ENCODE measurements around the gene SCYGR7. TPM values are rescaled to one million over a fixed set of nuclear protein-coding genes. Genes with fewer than 3 reads are reported as not detected.

SCYGR7 gene
- total and polyA plus RNA-seq, 2 of the 13 experiments (the other 11 are each of a cell fraction or from before 2014, with no cell fraction given): not detected

DNA sequence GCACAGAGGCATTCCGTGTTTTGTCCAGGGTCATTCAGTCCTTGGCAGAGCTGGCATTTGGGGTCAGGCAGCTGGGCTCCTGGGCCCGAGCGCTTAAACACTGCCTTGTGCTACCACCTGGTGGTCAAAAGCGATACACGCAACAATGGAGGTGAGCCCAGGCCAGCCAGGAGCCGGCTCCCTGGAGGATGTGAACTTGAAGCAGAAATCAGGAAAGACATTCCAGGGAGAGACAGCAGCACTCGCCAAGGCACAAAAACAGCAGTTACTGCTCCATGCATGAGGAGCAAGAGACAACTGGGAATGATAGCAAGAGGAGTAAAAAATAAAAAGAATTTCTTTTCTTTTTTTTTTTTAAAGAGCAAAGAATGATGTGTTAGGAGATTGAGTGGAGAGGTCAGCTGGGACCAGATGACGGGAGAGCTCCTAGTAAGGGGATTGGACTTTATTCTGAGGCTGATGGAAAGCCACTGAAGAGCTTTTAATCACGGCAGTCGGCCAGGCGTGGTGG lies 38.3 kb downstream of the SCYGR7 start:
- BruUV-seq (replicated peaks): no TSS peak
- Histone ChIP-seq H3K79me2 (ENCODE audit: insufficient read depth, low read length) (no peaks in the 10 kb centered on the region), H3K27ac (ENCODE audit: extremely low read length, insufficient read depth, low read length) (no peak overlapping the region), H3K27me3 (ENCODE audit: control insufficient read depth in 1 of 2, insufficient read depth in 2 of 2, low read length in 2 of 2) (no peaks in the 10 kb centered on the region), H2AFZ (ENCODE audit: low read length) (peak overlapping the region; percentile 64), H3K4me3 (replicated peaks in 1 of 3; ENCODE audit: insufficient read depth in 1 of 3, low read depth in 2 of 3, low read length in 3 of 3) (peak overlapping the region in 1 of 3 experiments; percentile 8; a peak in 1 of 6 replicates), H3K9me3 (ENCODE audit: low read length) (no peaks in the 10 kb centered on the region), H3K36me3 (replicated peaks in 1 of 2; ENCODE audit: control insufficient read depth in 1 of 2, insufficient read depth in 2 of 2, low read length in 2 of 2) (no peaks in the 10 kb centered on the region), H3K9ac (ENCODE audit: insufficient read depth, low read depth, low read length) (no peak overlapping the region), H3K4me1 (ENCODE audit: insufficient read depth, low read length) (peaks cover 56% of the 10 kb centered on the region), H4K20me1 (ENCODE audit: insufficient read depth, low read length) (no peaks in the 10 kb centered on the region), H3K4me2 (ENCODE audit: low read depth, low read length) (peak overlapping the region; percentile 53)
- ChIA-PET CTCF (ENCODE audit: low intra/inter-chr PET ratio, low total read pairs) (interaction anchor here (0.7 to 2.1 kb wide), 8 partner anchors 19 to 637 kb away, joined by 4 to 29 read pairs (median 6); partner anchors contain the start of gene AGFG1), POLR2A (interaction anchor here (0.8 to 1.7 kb wide), 6 partner anchors 47 to 361 kb away, joined by 3 to 6 read pairs (median 4); partner anchors contain the start of gene CCL20)
- in situ Hi-C loops (cut with HindIII; ENCODE audit: extremely low pct_ligation_motif_present, low pct_unique_long_range_greater_than_20kb): loop anchor here (5.0 to 10.0 kb wide), 5 partner anchors 96 to 632 kb away; partner anchors contain the start of gene AGFG1
- FAIRE-seq (peak; percentile 37), DNase-seq (ENCODE audit: low spot score) (peak; percentile 83), ATAC-seq (peak; percentile 98)
- intact Hi-C loops (cut with micrococcal nuclease; ENCODE audit: unreplicated experiment): loop anchor here (1.0 to 10.0 kb wide), 7 partner anchors 19 to 636 kb away; partner anchors contain the start of gene AGFG1
- 12% methylated on average over 11 of the region's 11 CpGs for WGBS (ENCODE audit: low lambda C conversion rate)
- TF ChIP-seq MBNL3 (CRISPR knock-in tag; conservative IDR thresholded peaks at IDR 0.05) (no peak), EED (CRISPR knock-in tag; IDR thresholded peaks at IDR 0.05) (no peak), ZNF232 (CRISPR knock-in tag; IDR thresholded peaks at IDR 0.05; ENCODE audit: borderline replicate concordance) (peak; percentile 64; the same call in 1 of the 2 replicates), ZNF816 (CRISPR knock-in tag; IDR thresholded peaks at IDR 0.05; ENCODE audit: borderline replicate concordance) (0 out of 2 replicates have a peak, but pooled peaks have one; percentile 38), HDAC6 (IDR thresholded peaks at IDR 0.05; ENCODE audit: low read depth, low read length) (no peak), SRSF9 (IDR thresholded peaks at IDR 0.05; ENCODE audit: borderline replicate concordance, insufficient read depth, low read depth, low read length, poor library complexity, severe bottlenecking) (no peak), ZNF556 (CRISPR knock-in tag; IDR thresholded peaks at IDR 0.05; ENCODE audit: borderline replicate concordance) (peak; percentile 51; the same call in 1 of the 2 replicates), BHLHE40 (IDR thresholded peaks at IDR 0.05; ENCODE audit: low read length) (no peak)
- TF ChIP-seq, protein P1, sequence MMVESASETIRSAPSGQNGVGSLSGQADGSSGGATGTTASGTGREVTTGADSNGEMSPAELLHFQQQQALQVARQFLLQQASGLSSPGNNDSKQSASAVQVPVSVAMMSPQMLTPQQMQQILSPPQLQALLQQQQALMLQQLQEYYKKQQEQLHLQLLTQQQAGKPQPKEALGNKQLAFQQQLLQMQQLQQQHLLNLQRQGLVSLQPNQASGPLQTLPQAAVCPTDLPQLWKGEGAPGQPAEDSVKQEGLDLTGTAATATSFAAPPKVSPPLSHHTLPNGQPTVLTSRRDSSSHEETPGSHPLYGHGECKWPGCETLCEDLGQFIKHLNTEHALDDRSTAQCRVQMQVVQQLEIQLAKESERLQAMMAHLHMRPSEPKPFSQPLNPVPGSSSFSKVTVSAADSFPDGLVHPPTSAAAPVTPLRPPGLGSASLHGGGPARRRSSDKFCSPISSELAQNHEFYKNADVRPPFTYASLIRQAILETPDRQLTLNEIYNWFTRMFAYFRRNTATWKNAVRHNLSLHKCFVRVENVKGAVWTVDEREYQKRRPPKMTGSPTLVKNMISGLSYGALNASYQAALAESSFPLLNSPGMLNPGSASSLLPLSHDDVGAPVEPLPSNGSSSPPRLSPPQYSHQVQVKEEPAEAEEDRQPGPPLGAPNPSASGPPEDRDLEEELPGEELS (CRISPR knock-in tag; IDR thresholded peaks at IDR 0.05): 0 out of 2 replicates have a peak, but pooled peaks have one; percentile 13
- TF ChIP-seq, protein P2, sequence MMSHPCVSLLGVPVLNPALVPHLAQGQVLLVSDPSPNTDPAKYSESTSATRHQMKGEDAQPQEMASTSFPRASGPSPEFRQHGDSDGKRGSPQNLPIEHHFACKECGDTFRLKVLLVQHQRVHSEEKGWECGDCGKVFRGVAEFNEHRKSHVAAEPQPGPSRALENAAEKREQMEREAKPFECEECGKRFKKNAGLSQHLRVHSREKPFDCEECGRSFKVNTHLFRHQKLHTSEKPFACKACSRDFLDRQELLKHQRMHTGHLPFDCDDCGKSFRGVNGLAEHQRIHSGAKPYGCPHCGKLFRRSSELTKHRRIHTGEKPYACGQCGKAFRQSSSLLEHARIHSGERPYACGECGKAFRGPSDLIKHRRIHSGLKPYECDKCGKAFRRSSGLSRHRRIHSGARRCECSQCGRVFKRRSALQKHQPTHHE (CRISPR knock-in tag; IDR thresholded peaks at IDR 0.05; ENCODE audit: borderline replicate concordance): no peak
- TF ChIP-seq, protein P3, sequence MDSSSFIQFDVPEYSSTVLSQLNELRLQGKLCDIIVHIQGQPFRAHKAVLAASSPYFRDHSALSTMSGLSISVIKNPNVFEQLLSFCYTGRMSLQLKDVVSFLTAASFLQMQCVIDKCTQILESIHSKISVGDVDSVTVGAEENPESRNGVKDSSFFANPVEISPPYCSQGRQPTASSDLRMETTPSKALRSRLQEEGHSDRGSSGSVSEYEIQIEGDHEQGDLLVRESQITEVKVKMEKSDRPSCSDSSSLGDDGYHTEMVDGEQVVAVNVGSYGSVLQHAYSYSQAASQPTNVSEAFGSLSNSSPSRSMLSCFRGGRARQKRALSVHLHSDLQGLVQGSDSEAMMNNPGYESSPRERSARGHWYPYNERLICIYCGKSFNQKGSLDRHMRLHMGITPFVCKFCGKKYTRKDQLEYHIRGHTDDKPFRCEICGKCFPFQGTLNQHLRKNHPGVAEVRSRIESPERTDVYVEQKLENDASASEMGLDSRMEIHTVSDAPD (CRISPR knock-in tag; IDR thresholded peaks at IDR 0.05): 0 out of 2 replicates have a peak, but pooled peaks have one; percentile 46
- TF ChIP-seq, protein P4, sequence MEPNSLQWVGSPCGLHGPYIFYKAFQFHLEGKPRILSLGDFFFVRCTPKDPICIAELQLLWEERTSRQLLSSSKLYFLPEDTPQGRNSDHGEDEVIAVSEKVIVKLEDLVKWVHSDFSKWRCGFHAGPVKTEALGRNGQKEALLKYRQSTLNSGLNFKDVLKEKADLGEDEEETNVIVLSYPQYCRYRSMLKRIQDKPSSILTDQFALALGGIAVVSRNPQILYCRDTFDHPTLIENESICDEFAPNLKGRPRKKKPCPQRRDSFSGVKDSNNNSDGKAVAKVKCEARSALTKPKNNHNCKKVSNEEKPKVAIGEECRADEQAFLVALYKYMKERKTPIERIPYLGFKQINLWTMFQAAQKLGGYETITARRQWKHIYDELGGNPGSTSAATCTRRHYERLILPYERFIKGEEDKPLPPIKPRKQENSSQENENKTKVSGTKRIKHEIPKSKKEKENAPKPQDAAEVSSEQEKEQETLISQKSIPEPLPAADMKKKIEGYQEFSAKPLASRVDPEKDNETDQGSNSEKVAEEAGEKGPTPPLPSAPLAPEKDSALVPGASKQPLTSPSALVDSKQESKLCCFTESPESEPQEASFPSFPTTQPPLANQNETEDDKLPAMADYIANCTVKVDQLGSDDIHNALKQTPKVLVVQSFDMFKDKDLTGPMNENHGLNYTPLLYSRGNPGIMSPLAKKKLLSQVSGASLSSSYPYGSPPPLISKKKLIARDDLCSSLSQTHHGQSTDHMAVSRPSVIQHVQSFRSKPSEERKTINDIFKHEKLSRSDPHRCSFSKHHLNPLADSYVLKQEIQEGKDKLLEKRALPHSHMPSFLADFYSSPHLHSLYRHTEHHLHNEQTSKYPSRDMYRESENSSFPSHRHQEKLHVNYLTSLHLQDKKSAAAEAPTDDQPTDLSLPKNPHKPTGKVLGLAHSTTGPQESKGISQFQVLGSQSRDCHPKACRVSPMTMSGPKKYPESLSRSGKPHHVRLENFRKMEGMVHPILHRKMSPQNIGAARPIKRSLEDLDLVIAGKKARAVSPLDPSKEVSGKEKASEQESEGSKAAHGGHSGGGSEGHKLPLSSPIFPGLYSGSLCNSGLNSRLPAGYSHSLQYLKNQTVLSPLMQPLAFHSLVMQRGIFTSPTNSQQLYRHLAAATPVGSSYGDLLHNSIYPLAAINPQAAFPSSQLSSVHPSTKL (CRISPR knock-in tag; IDR thresholded peaks at IDR 0.05): peak; percentile 82
